SU-DHL-6 (cell line): Measurements from ENCODE around the gene HOXC11.

Source experiments
- CTCF ChIP-seq: fragments of 200-600 bp; sonication (generic); IDR thresholded peaks from one replicate; pipeline ENCODE4 v1.5.1; 2017; ENCODE audit warnings: antibody characterized with exemption, mild to moderate bottlenecking, low read length, moderate library complexity; ENCODE audit not compliant: insufficient read depth, poor library complexity, severe bottlenecking
- EZH2phosphoT487 ChIP-seq: fragments of 200-600 bp; sonication (generic), shearing (Covaris generic); conservative IDR thresholded peaks from 2 replicates; pipeline ENCODE4 v1.6.1; 2018; ENCODE audit warnings: mild to moderate bottlenecking, antibody characterized with exemption, low read length, moderate library complexity, mixed read lengths

- no peak for TF ChIP-seq EZH2phosphoT487
- no peak for TF ChIP-seq CTCF
Measured at GRCh38 chr12:53944209-53944608, 28.7 kb upstream of the HOXC11 start.
